ENCODE results near the gene ZNF385B.

ZNF385B gene

DNA sequence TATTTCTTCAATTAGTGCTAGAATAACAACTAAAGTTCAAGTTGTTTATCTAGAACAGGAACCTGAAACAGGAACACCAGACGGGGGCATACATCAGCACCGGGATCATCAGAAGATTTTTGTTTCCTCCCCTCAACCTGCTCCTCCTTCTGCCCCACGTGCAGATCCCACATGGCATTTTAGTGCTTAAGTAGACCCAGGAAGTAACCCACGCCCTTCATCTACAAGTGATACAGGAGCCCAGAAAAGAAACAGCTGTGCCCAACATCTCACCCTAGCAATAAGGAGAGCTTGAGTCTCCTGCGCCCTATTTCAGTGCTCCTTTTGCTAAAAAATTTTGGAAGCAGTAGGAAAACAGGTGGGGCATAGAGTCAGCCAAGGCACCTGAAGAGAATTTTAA, 5.2 kb downstream of the ZNF385B start:
- DNase-seq (ENCODE audit: low read depth, low spot score): no peak

- DNase-seq (ENCODE audit: low read depth, low spot score): no peak
Observed at GRCh38 chr2:179855673-179856072, 5.7 kb downstream of the ZNF385B start.

DNA sequence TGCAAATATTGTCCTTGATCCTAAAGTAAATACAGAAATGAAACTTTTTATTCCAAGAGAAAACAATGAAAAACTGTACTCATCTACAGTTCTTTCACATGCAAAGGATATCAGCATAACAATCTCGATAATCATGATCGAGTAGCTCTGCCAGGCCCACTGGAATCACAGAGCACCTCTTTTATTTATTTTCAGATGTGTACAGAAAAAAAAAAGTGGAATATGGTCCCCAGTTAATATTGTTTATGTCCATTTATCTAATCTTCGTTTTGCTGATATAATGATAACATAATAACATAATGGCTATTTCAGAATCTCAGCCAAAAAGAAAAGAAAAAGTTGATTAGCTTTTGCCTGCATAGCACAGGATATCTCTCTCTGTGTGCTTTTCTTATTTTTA, 6.5 kb downstream of the ZNF385B start:
- DNase-seq (ENCODE audit: low read depth, low spot score): no peak

GRCh38 chr2:179853108-179853507, 8.3 kb downstream of the ZNF385B start:
- no peak for DNase-seq (ENCODE audit: low read depth, low spot score)

DNA sequence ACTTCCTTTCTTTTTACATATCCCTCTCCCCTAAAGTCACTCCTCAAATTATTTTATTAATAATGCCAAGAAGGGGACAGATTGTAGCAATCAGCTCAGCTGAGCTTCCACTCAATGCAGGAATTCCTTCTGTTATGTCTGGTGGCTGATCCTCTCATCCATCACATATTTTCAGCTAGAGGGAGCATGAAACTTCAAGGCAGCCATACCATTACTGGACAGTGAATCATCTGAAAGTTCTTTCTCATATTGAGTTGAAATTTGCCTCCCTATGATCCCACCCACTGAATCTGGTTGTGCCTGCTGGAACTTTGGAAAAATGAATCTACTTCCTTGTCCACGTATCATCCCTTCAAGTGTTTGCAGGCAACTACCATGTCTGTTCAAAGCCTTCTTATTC, 11.2 kb downstream of the ZNF385B start:
- no peak for DNase-seq (ENCODE audit: low read depth, low spot score)

- no peak for DNase-seq (ENCODE audit: low read depth, low spot score)
Observed at GRCh38 chr2:179849719-179850118, 11.7 kb downstream of the ZNF385B start.

DNA sequence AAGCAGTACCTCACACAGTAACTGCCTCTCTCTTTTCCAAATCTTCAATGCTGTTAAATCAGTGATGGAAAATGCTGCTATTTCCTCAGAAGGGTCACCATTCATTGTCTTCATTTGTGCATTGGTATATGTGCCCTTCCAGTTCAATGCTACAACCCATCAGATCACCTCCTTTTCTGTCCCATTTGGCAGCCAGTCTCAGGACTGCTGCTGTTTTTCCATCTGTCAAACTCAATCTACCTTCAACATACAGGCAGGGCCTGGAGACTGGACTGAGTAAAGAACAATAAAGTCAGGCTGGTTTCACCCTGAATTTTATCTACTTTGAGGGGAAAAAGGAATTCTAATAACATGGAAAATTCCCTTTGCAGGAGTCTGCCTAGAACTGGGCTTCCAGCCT, 17.9 kb downstream of the ZNF385B start:
- DNase-seq (ENCODE audit: low read depth, low spot score): no peak

DNA sequence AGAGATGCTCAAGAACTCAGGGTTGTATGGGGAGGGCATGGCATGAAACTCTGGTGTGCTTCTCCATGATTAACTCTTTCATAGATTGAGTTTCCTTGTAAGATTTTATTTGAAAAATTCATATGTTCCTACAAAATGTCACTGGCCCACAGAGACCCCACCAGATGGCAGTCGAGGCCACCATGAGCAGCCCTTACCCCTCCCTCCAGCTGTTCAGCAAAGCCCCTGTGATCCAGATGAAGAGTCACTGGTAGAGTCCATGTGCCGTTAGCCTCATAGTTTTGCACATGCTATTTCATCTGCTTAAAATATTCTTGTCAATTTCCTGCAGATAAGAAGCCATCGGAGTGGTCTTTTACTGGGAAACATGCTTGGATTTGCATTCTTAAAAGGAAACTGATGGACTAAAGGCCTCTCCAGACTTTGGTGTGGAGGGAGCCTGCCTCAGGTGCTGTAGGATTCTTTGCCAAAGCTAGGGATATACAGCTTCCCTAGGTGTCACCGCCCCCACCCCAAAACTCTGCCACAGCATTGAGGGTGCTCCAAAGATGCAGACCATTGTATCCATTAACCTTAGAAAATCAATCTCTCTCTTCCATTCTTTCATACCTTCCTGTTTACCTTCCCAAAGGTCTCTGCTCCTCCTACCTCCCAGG, 18.8 kb downstream of the ZNF385B start:
- DNase-seq (ENCODE audit: low read depth, low spot score): no peak

DNA sequence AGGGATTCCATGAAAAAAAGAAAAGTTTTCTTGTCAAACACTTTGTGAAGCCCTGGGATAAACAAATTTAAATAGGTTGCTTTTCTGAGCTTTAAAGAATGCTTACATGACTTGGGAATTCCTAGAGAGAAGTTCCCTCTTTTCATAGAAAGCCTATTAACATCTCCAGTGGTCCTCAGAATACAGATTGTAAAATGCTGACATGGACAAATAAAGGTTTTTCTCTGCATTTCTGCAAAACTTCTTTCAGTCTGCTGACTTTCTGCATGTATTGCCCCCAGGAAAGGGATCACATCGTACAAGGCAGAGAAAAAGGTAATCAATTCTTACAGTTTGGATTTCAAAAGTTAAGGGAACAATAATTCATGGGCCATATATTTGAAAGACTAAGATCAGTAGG, 20.6 kb downstream of the ZNF385B start:
- DNase-seq (ENCODE audit: low read depth, low spot score): no peak

DNA sequence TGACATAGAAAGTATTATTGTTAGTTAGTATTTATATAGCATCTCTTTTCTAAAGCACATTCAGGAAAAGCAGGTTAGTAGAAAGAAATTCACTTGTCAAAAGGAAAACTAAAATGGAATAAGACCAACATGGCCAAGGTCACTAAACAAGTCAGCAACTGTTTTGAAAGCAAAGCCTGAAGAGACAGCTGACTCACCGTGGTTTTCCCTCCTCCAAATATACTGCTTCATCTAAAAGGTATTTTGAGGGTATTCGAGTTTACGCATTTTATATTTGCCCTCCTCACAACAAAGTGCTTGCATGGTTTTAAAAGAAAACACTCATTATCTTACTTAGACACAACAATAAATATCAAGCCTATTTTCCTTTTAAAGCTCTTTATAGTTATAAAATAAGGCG, 24.0 kb downstream of the ZNF385B start:
- no peak for DNase-seq (ENCODE audit: low read depth, low spot score)

DNA sequence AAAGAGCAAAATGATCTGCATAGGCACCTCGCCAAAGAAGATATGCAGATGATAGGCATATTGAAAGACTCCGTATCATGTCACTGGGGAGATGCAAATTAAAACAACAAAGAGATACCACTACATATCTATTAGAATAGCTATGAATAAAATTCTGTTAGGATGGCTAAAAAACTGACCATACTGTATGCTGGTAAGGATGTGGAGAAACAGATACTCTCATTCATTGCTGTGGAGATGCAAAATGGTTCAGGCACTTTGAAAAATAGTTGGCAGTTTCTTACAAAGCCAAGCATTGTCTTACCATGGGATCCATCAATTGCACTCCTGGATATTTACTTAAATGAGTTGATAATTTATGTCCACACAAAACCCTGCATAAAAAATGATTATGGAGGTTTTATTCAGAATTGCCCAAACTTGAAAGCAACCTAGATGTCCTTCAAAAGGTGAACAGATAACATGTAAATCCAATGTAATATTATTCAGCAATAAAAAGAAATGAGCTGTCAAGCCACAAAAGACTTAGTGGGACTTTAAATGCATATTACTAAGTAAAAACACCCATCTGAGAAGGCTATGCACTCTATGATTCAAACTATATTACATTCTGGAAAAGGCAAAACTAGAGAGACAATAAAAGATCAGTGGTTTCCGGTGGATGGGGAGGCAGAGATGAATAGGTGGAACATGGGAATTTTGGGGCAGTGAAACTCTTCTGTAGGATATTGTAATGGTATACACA, 31.2 kb downstream of the ZNF385B start:
- no peak for DNase-seq (ENCODE audit: low read depth, low spot score)

DNA sequence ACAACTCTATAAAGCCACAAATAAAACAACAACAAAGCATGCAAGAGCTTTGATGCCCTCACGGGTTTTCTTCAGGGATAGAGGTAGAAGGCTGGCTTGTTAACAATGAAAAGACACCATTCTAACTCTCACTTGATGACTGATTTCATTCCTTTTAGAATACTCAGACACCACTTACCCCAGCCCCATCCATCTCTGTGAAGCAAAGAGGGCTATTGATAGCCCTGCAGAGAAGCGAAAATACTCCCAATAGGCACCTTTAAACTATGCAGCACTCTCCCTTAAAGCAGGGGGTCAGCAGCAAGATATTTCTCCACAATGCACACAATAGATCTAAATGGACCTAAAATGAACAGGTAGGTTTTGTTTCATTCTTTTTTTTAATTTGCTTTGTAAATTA, 35.1 kb downstream of the ZNF385B start:
- DNase-seq (ENCODE audit: low read depth, low spot score): no peak

DNA sequence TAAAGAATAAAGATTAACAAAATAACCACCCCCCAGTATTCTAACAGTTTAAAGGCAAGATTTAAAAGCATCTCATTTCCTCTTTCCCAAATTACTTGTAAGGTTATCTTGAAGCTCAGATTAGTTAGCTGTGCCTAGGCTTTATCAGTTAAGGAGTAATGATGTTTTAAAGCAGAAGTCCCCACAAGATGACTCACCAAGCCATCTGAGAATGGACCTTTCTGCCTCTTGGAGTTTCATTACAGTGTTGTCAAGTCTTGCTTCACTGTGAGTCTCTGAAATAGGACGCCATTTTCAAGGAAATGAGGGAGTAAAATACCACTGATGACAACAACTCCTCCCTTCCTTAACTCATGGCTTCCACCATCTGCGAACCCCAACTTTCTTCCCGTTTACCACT, 35.9 kb downstream of the ZNF385B start:
- DNase-seq (ENCODE audit: low read depth, low spot score): no peak

GRCh38 chr2:179824961-179825360, 36.5 kb downstream of the ZNF385B start:
- DNase-seq (ENCODE audit: low read depth, low spot score): no peak

DNA sequence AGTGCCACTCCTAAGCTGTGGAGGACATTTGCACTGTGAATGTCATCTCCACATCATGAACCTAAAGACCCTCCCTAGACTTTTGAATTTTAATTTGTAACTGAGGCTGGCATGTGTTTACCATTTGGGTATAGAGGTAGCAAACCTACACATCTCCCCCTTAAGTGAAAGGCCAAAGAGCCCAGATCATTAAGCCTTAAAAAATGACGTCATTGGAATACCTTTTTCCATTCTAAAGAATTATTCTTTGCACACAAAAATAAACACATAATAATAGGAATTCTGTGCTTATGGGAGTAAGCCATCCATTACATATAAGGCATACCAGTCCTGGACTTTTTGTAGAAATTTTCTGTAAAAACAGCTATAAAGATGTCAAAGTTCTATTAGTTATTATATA, 38.9 kb downstream of the ZNF385B start:
- no peak for DNase-seq (ENCODE audit: low read depth, low spot score)

GRCh38 chr2:179818546-179818945, 42.9 kb downstream of the ZNF385B start:
- no peak for DNase-seq (ENCODE audit: low read depth, low spot score)

- no peak for DNase-seq (ENCODE audit: low read depth, low spot score)
Observed at GRCh38 chr2:179817181-179817841, 44.1 kb downstream of the ZNF385B start.

DNA sequence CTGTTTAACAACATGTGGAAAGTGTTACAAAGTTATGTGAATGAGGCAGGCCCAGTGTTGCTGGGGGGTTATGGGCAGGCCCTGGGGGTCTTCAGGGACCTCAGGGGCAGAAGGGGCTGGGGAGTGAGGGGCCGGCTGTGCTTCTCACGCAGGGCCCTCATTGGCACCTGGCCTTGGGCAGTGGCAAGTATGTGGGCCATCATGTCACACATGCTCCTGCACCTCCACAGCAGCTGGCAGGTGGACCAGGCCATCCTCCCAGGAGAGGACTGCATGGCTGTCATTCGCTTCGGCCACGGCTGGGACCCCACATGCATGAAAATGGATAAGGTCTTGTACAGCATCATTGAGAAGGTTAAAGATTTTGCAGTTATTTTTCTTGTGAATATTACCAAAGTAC, 47.4 kb downstream of the ZNF385B start:
- no peak for DNase-seq (ENCODE audit: low read depth, low spot score)

- DNase-seq (ENCODE audit: low read depth, low spot score): no peak
Observed at GRCh38 chr2:179812501-179812900, 48.9 kb downstream of the ZNF385B start.

DNA sequence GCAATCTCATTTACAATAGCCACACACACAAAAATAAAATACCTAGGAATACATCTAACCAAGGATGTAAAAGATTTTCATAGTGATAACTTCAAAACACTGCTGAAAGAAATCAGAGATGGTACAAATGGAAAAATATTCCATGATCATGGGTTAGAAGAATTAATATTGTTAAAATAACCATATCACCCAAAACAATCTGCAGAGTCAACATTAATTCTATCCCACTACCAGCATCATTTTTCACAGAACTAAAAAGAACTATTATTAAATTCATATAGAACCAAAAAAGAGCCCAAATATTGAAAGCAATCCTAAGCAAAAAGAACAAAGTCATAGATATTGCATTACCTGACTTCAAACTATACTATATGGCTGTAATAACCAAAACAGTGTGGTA, 50.4 kb downstream of the ZNF385B start:
- no peak for DNase-seq (ENCODE audit: low read depth, low spot score)

DNA sequence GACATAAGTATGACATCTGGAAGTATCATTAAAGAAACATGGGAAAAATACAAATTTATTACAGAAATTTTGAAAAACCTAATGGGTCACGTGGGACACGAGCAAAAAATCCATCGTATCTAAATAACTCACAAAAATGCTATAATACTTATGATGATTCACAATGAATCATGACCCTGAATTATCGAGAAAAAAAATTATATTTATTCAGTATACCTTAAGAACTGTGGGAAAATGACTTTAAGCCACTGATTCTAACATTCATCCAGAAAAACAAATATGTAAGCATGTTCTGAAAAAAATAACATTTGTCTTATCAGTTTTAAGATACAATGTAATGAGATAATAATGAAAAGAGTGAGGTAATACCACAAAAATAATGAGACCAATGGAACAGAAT, 51.8 kb downstream of the ZNF385B start:
- no peak for DNase-seq (ENCODE audit: low read depth, low spot score)

DNA sequence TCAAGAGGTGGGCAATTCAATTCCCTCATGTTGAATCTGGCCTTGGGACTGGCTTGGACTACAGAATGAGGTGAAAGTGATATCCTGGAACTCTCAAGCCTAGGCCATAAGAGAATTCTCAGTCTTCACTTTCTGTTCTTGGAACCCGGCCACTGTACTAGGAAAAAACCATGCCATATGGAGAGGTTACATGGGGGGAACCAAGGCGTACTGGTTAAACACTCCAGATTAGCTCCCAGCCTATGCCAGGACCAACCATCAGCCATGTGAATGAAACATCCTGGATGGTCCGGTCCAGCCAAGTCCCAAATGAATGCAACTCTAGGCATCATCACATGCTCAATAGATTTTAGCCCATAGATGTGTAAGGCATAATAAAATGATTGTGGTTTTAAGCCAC, 56.4 kb downstream of the ZNF385B start:
- DNase-seq (ENCODE audit: low read depth, low spot score): no peak

- DNase-seq (ENCODE audit: low read depth, low spot score): no peak
Observed at GRCh38 chr2:179804206-179804605, 57.2 kb downstream of the ZNF385B start.
